NCI-H748 (cell line): ENCODE data around the gene HOXD1.

Experiments
- DNase-seq: peaks from one replicate; lab custom pipeline; 2025; ENCODE audit not compliant: unreplicated experiment; lab: John Stamatoyannopoulos, UW

The HOXD1 gene

DNA sequence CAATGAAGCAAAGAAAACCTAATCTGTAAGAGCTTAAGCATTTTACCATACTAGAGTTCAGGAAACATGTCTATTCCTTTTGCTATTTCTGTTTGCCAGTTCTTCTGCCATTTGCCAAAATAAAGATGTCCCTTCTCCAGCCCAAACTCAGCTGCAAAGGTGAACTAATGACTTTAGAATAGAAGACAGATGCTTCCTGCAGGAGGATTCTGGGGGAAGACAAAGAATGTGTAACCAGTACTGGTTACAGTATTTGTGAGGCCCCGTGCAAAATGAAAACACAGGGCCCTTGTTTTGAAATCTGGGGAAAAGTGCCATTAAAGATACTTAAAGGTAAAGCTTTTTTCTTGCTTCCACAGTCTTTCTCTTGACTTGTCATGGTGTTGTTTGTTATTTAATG, 46.5 kb downstream of the HOXD1 start:
- DNase-seq: no peak

DNA sequence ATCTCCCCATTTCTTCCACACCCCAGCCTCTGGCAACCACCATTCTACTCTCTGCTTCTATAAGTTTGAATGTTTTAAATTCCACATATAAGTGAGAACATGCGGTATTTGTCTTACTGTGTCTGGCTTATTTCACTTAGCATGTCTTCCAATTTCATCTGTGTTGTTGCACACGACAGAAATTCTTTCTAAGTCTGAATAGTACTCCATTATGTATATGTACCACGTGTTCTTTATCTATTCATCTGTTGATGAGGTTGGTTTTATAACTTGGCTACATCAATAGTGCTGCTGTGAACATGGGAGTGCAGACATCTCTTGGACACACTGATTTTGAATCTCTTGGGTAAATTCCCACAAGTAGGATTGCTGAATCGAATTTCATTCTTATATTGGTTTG, 49.0 kb downstream of the HOXD1 start:
- DNase-seq: no peak

DNA sequence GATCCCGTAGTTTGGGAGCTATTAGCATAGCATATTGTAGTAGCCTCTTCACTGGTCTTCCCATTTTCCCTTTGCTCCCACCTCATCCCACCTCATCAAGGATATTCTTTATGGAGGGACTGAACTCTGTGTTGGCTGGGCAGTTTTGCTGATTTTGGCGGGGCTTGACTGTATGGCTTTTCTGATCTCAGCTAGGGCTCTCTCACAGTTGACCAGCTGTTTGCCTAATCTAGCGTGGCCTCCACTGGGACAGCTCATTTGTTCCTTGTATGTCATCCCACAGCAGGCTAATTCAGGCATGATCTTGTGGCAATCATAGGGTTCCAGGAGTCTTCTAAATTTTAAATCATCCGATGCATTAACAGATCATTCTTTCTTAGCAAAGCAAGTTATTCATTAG, 50.6 kb downstream of the HOXD1 start:
- DNase-seq: no peak

DNA sequence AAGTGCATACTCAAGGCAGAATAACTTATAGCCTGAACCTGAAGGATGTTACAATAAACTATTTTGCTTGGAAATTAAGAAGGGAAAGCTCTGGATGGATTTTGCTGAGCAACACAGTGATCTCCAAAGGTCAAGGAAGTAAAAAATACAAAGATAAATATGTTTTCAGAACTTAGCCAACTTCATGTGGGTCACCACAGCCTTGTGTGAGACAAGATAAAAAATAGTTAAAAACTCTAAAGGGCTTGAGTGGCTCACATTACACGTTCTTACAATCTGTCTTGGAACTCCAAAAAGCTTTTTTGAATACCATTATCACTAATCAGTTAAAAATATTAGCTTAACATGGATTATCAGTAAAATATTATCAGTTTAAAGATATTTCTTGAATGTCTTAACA, 51.8 kb downstream of the HOXD1 start:
- no peak for DNase-seq
